NB4 (cell line): ENCODE results near the gene CBX7.

Experiments used
- CTCF ChIP-seq: IDR thresholded peaks from one replicate; pipeline ENCODE4 v1.5.1; 2012; ENCODE audit warnings: low read depth, low read length
- MYC ChIP-seq: IDR thresholded peaks from 2 replicates; pipeline ENCODE4 v1.6.1; 2011; ENCODE audit warnings: low read depth, low read length
- POLR2A ChIP-seq: IDR thresholded peaks from 2 replicates; pipeline ENCODE4 v1.6.1; 2011; ENCODE audit warnings: mild to moderate bottlenecking; ENCODE audit not compliant: insufficient read length; ENCODE audit errors: extremely low read depth

GRCh38 chr22:39130152-39130704 lies 22.3 kb downstream of the CBX7 start:
- TF ChIP-seq CTCF: no peak
- no peak for TF ChIP-seq MYC
- no peak for TF ChIP-seq POLR2A
